ENCODE data around the gene PRSS8.
"Not testable (repeated sequence)": the region's sequence is repeated elsewhere in the genome, so short reads cannot be mapped to it uniquely, and the experiment has no call there.

PRSS8 gene

DNA sequence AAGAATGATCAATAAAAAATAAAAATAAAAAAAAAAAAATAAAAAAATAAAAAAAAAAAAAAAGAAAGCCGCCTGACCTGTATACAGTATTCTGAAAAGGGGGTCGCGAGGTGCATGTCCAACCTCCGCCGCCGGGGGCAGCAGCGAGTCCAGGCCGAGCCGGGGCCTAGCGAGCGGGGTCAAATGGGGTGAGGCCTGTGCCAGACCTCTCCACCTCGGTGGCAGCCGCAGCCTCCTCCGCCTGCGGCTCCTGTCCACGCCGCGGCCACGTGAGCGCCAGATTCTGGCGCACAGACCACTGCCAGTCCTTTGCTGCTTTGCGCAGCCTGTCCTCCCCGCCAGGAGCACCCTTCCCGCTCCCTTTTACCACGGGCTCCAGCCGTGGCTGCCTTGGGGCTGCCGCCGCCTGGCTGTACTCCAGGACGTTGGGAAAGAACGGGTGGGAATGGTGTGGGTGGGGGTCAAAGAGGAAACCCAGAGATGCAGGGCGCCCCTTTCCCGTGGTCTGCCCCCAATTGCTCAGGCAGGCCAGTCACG is 29.8 kb downstream of the PRSS8 start:
- peak; percentile 74 for DNase-seq (ENCODE audit: low spot score)

DNA sequence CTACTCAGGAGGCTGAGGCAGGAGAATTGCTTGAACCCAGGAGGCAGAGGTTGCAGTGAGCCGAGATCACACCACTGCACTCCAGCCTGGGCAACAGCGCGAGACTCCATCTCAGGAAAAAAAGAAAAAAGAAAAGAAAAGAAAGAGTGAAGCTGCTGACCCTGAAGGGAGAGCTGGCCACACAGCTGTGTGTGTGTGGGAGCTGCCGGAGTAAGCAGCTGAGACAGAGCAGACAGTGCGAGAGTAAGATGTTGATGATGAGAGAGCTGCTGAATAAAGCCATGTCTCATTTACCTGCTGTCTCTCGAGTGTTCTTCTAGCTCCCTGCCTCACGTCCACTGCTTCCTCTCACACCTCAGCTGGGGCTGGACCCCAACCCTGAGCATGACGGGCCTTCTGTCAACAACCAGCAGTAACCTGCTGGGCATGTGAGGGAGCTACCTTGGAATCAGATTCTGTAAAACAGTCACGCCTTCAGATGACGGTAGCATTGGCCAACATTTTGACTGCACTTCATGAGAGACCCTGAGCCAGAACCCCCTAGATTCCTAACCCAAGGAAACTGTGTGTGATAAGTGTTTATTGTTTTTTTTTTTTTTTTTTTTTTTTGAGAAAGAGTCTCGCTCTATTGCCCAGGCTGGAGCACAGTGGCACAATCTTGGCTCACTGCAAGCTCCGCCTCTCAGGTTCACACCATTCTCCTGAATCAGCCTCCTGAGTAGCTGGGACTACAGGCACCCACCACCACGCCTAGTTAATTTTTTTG is 34.5 kb downstream of the PRSS8 start:
- not testable (repeated sequence) for DNase-seq (ENCODE audit: low spot score)

DNA sequence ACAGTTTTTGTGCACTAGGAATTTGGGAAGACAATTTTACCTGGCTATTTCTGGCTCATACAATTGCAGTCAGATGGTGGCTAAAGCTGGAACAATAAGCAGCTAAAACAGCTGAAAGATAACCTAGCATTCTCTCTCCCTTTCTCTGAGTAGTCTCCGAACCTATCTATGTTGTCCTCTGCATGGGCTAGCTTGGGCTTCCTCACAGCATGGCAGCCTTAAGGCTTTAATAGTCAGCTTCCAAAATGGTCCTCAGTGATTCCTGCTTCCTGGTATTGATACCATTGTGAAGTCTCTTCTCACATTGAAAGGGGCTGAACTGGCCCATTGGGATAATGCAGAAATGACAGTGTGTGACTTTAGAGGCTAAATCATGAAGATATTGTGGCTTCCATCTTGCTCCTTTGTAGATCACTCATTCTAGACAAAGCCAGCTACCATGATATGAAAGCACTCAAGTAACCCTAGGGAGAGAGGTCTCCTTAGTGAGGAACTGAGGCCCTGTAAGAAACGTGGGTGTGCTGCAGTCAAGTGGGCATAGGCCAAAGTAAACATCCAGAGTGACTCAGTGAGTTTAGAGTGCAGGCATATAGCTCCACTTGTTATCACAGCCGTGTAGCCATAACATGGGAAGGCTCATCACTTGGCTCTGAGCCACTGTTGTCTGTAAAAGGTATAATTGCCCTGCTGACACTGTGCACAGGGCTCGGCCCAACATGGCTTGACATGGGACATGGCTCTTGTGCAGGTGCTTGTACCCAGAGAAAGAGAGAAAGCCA is 35.5 kb downstream of the PRSS8 start:
- no peak for DNase-seq (ENCODE audit: low spot score)

DNA sequence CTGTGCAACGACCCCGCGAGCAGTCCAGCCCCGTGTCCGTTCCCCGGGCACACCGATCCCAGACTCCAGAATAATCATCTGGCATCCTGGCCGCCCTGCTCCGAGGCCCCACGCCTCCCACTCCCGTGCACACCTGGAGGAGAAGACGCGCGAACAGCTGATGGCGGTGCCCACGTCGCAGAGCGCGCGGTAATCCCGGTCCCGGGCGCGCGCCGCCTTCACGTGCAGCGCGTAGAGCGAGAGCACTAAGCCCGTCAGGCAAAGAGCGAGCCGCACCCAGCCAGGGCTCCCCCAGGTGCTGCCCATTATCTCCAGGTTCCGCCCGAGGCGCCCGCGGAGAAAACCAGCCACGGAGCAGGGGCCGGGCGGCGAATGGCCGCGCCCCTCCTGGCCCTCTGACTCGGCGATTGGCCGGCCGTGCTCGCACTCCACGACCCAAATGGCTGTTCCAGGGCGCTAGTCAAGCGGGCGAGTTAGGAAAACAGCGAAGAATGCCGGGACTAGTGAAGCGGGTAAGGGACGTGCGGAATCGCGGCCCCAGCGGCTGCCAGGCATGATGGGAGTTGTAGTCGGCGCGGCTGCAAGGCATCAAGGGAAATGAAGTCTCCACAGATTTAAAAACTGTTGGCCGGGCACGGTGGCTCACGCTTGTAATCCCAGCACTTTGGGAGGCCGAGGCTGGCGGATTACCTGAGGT is 41.0 kb downstream of the PRSS8 start, which contains the start of gene VKORC1:
TSS of gene VKORC1 (minus strand) at position 374 of the 697 bp plus-strand sequence. CDS start at position 306, 68 bp downstream.
- DNase-seq (ENCODE audit: low spot score), result peak; percentile 98

DNA sequence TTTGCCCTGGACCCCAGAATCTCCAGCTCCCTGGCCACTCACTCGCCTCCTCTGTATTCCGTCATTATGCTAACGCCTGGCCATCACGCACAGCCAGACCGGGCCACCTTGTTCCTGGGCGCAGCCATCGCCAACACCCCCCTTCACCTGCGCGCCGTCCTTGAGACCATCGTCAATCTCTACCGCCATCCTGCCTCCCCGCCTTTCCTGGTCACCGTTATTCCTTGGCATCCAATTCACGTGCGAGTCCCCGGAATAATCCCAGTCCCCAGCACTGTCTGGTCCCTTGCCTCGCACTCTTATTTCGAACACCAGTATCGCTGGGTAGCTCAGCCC is 41.5 kb downstream of the PRSS8 start:
- DNase-seq (ENCODE audit: low spot score), result no peak

DNA sequence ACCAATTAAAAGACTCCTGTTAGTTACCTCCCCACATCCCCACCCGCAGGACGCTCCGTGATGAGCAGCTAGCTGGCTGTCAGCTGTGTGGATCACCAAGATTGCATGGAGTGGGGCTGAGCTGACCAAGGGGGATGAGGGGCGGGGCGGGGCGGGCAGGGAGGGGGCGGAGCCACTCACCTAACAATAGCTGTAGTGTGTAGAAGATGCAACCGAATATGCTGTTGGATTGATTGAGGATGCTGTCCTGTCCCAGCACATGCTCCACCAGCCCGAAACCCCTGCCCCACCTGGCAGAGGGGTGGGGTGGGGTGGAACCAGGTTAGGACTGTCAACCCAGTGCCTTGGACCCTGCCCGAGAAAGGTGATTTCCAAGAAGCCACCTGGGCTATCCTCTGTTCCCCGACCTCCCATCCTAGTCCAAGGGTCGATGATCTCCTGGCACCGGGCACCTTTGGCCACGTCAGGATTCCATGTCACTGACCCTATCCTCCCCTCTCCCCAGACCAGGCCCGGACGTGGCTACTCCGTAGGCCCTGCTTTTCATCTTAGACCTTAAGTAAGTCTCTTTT is 42.3 kb downstream of the PRSS8 start:
- peak; percentile 50 for DNase-seq (ENCODE audit: low spot score)

DNA sequence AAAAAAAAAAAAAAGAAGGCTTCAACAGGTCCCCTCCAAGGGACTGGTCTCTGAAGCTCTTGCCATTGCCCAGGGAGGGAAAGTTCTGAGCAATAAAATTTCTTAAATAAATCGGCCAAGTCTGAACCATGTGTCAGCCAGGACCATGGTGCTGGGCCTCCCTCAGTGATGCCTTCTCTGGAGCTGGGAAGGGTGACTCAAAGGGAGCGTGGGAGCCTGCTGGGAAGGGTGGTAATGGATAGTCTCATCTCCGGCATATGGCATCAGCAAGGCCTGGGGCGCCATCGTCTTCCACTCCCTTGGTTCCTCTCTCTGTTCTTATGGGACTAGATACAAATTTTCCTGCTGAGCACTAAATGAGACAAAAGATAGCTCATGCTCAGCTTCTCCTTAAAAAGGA is 43.2 kb downstream of the PRSS8 start:
- no peak for DNase-seq (ENCODE audit: low spot score)

DNA sequence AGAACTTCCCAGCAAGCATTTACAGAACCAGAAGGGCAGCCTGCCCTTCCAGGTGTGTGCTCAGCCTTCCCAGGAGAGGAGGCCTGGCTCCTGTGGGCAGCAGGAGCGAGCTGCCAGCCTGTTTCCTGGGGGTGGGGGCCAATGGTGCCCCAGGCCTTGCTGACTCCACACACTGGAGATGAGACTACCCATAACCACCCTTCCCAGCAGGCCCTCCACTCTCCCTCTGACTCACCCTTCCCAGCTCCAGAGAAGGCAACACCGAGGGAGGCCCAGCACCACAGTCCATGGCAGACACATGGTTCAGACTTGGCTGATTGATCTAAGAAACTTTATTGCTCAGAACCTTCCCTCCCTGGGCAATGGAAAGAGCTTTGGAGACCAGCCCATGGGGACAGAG is 45.0 kb downstream of the PRSS8 start:
- DNase-seq (ENCODE audit: low spot score), result no peak

DNA sequence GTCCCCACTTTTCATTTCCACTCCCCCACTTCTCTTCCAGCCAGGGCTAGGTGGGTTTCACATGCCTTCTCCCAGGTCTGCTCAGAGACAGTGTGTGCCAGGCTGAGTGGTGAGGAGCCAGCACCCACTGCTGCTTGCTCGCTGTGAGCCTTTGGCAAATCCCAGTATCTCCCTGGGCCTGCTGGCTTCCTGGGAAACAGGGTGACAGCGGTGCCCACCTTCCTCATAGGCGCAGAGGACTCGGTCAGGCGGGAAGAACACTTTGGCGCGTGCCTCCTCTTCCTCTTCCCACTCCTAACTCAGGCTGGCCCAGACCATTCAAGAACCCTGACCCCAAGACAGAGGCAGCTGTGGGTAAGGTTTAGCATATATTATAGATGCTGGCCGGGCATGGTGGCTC is 46.3 kb downstream of the PRSS8 start:
- DNase-seq (ENCODE audit: low spot score), result no peak

DNA sequence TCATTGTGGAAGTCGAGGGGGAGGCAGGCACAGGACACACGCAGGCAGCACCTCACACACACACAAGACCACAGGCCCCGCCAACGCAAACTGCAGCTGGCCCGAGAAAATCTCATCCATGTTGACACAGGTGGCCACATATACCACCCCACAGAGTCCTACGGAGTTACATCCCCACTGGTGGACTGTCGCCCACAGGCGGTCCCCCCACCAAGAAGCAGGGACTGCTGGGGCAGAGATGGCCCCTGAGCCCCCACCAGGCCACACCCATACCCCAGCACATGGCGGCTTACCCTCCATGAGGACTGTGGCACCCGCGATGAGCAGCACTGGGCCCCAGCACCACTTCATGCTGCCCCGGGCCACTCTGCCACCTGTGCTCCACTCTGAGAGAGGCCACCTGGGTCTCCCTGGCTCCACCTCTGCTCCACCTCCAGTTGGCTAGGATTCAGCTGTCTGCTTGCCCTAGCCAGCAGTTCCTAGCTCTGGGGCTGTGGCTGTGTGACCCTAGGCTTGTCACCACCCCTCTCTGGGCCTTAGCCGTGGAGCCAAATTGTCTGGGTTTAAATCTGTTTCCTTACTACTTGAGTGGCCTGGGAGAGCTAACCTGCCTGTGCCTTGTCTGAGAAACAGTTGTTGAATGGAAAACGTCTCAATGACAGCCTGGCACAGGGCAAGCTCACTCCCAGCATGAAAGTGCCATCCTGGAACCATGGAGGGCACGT is 46.9 kb downstream of the PRSS8 start, which contains the start of gene PRSS53:
TSS of gene PRSS53 (minus strand) at position 485 of the 725 bp plus-strand sequence. CDS start at position 351, 134 bp downstream.
- no peak for DNase-seq (ENCODE audit: low spot score)

DNA sequence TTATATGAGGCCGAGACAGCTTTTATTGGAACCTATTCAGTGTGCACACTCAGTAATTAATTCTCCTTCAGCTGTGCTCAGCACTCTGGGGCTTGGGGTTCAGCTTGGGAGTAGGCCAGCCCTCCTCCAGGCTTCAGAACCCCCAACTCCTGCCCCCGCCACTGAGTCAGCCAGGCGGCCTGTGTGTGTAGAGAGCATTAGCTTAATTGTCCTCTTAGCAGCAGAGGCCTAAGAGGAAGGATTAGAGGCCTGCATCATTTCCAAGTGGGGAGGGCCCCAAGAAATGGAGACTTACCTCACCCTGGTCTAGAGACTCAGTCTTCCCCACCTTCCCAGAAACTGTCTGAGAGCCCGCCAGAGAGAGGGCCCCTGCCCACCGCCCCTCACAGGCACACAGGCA is 47.6 kb downstream of the PRSS8 start:
- DNase-seq (ENCODE audit: low spot score), result no peak

DNA sequence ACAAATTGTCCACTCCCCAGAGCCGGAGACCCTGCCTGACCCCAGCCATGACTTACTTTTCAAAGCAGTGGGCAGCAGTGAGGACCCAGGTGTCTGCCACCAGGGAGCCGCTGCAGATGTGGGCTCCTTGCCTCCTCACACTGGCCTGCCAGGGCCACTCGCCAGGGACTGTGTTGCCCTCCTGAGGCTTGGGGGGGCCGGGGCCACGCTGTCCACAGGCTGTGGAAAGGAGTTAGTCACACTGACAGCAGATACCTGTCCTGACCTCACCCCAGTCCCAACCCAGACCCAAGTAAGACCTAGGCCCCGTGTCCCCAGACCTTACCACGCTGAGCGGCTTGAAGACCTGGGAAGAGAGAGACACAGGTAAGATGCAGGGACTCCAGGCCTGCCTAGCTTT is 48.0 kb downstream of the PRSS8 start:
- no peak for DNase-seq (ENCODE audit: low spot score)

DNA sequence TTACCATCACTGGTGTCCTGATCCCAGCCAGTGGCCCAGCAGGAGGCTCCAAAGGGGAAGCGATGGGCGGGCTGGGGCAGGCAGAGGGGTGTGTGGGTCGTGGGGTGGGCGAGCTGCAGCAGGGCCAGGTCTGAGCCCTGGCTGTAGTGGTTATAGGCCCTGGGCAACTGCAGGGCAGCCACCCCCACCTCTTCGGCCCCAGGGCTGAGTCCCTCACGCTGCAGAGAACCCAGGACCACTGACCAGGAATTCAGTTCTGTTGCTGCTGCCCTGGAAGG is 49.0 kb downstream of the PRSS8 start:
- no peak for DNase-seq (ENCODE audit: low spot score)

DNA sequence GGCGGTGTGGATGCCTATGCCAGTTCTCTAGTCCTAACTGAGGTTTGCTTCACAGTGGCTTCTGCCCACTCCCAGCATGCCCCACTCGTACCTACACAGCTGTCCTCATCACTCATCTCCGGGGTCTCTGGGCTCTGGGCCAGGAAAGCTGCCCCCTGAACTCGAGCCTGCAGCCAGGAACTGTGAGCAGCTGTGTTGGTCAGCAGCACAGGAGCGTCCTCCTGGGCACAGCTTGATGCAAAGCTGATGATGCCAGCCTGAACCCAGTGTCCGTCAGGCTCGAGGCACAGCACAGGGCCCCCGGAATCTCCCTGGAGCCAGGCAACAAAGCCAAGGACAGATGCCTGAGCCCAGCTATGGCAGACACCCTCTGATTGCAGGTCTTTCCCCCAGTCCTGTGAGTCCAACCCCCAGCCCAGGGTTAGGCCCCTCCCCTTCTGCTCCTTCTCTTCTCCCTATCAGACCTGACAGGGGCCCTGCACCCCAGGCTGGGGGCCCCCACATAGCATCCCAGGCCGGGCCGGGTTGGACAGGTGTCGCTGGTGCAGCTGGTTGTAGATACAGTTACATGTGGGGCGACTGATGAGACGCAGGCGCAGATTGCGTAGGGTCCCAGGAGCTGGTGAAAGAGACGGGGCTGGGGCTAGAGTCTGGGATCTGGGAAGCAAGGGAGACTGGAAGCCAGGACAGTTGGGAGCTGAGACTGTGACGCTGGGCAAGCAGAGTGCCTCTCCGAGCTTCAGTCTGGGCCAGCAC is 49.5 kb downstream of the PRSS8 start:
- DNase-seq (ENCODE audit: low spot score), result no peak

DNA sequence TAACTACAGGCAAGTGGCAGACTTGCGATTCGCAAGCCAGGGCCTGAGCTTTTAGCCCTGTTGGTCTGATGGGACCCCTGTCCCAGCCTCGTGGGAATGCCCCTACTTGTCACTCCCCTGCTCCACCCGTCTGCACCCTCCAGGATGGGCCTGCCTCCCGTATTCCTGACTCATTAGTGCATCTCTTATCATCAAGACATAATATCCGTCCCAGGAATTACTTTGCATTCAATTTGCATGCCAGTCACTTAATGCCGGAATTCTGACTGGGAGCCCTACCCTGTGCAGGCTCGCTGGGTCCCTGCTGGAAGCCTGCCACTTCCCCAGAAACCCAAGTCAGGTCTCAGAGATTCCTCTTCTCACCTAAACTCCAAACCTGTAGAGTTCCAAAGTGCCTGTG is 50.1 kb downstream of the PRSS8 start:
- DNase-seq (ENCODE audit: low spot score), result no peak

DNA sequence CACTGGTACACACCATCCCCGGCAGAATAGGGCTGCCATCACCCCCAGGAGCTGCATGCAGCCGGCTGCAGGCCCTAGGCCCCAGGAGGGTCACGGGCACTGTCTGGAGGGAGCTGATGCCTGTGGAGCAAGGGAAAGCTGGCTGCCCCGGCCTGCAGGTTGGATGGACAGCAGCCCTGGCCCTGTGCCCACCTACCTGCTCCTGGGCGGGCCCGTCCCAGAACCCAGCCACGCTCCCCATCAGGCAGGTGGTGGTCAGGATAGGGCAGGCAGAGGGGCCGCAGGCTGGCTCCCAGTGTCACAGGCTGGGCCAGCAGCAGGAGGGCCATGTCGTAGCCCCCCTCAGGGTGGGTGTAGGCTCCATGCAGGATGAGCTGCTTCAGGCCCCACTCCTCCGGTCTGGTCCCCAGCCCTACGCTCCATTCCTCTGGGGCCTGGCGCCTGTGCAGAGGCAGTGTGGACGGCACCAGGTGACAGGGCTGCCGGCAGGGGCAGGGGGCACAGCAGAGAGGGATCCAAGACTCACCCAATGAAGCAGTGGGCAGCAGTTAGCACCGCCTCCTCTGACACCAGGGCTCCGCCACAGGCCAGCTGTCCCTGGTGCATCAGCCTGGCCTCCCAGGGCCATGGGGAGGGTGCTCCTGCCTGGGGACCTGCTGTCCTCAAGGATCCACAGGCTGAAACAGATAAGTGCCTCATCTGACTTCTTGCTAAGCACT is 50.8 kb downstream of the PRSS8 start:
- no peak for DNase-seq (ENCODE audit: low spot score)

DNA sequence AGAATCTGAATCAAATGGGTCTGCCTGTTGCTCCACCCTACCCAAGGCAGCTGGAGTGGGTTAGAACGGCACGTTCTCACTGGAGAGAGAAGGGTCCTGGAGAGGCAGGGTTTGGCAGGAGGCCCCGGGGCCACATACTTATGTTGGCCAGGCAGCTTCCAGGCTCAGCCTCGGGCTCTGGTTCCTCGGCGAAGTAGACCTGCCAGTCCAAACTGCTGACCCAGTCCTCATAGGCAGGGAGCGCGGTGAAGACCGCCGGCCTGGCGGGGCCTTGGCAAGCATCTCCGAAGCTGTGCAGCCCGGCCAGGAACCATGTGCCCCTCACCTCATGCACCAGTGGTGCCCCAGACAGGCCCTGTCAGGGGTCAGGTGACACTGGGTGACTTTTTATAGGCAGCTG is 51.5 kb downstream of the PRSS8 start:
- no peak for DNase-seq (ENCODE audit: low spot score)

DNA sequence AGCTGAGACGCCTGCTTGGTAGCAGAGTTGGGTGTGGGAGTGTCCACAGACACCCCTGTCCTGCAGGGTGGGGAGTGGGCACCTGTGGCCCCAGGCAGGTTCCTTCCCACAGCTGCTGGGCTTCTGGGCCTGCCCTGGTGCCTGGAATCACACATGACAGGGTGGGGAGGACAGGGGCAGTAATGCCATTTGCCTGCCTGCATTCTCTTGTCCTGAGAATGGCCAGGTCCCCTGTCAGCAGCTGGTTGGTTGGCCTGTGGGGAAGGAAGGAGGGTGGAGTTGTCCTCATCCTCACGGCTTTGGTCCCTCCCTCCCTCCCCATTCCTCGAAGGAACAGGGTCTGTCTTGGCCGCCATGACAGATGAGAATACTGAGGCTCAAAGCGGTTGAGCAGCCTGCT is 52.0 kb downstream of the PRSS8 start:
- DNase-seq (ENCODE audit: low spot score), result no peak

DNA sequence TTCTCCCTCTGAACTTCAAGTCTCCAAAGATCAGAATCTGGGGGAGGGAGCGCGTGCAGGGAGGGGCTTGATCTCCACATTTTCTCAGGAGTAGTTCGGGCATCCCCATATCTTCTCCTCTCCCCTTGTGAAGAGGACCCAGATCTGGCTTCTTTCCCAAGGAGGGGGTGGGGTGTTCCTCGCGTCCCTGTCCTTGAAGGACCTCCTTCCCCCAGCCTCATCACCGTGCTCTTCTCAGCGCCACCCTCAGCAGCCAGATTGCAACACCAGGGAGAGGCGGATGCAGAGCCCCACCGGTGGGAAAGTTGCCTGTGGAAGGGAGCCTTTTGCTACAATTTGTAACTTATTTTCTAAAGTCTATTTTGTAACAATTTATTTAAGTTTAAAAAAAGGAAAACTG is 52.4 kb downstream of the PRSS8 start:
- no peak for DNase-seq (ENCODE audit: low spot score)

DNA sequence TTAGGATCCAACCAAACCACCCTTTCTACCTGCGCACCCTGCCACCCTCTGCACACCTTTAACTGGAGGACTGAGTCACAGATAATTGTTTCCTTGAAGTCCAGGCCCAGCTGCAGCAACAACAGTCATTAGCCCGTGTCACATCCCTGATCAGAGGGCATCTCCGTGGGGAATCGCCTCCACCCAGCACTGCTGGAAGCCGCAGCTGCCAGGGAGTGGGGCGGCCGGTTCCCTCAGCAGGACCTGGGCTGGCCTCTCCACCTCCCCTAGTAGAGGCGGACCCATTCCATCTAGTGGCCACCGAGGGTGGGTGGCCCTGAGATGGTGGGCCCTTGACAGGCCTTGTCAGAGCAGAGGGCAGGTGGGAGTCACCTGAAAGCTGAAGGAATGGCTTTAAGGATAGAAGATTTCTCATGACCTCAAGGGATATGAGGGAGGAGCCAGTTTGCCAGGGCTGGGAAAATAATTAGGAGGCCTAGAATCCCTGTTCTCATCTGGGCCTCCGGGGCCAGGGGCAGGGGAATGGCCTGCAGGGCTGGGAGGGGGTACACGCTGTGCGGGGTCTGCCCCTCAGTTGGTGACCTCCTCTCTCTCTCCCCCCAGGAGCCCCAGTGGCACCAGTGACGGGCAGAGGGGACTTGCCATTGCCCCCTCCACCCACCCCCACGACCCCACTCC is 53.0 kb downstream of the PRSS8 start:
- no peak for DNase-seq (ENCODE audit: low spot score)

Data from hepatic stellate cell (primary cell).